Measurements from ENCODE around the gene GMDS. TPM values are rescaled to one million over a fixed set of nuclear protein-coding genes. Genes with fewer than 3 reads are reported as not detected.

The GMDS gene
- total RNA-seq, 4 donors from 2014 or later: 8.7 to 23.1 (median 18.4) TPM

GRCh38 chr6:1817033-1817761 lies 428.2 kb downstream of the GMDS start:
- H3K4me3 ChIP-seq (ENCODE audit: low read depth, poor library complexity, severe bottlenecking): no peak overlapping the region
- intact Hi-C loops (cut with DNase I; ENCODE audit: low total_unique reads): no loop called here
- TF ChIP-seq POLR2A (IDR thresholded peaks at IDR 0.05) (no peak), CTCF (IDR thresholded peaks at IDR 0.05) (no peak)
- DNase-seq (ENCODE audit: low spot score in 2 of 2): no peak
- 65% methylated on average over 4 of the region's 4 CpGs for WGBS, 2 donors

DNA sequence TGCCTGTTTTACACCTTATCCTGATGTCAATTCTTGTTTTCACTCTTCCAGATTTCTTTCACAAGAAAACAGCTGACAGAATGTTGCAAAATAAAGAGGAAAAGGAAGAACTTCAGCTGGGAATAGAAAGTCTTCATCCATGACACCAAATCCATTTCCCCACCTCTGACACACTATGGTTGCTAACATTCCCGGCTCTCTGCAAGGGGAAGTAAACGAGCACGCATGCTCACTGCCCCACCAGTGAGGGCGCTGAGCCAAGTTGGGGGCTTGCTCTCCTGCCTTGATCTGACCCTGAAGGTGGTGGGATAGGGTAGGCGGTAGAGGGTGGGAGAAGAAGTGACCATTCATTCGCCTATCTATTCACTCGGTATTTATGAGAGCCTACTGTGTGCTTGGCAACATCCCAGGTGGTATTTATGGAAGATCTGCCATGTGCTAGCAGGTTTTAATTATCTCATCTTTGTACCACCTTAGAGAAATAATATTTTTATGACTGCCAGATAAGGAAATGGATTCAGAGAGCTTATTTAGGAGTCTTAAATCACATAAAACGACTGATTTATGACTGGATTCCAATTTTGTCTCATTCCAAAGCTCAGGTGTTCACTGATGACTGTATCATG lies 429.5 kb downstream of the GMDS start:
- WGBS, 2 donors: 89 to 90% methylated on average over 8 of the region's 8 CpGs
- TF ChIP-seq CTCF (IDR thresholded peaks at IDR 0.05) (no peak), POLR2A (IDR thresholded peaks at IDR 0.05) (no peak)
- no peak overlapping the region for H3K4me3 ChIP-seq (ENCODE audit: low read depth, poor library complexity, severe bottlenecking)
- intact Hi-C loops (cut with DNase I; ENCODE audit: low total_unique reads): no loop called here
- DNase-seq (ENCODE audit: low spot score in 2 of 2): no peak

DNA sequence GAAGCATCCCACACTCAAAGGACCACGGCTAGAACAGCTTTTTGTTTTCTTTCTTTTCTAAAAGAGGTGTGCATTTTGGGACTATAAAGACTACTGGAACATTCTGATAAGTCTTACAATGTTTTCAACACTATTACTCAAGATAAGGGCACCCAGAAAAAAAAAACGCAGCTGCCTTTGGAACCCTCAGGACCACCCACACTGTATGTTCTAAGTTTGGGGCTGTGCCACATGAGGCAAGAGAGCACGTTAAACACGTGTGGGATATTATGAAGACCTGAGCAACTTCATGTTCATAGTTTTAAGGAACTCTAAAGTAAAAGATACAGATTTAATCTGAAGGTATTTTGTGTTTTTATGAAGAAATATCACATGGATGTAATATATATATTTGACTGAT lies 431.1 kb downstream of the GMDS start:
- intact Hi-C loops (cut with DNase I; ENCODE audit: low total_unique reads): no loop called here
- 56 to 68% methylated on average over 4 of the region's 4 CpGs for WGBS, 2 donors
- H3K4me3 ChIP-seq (ENCODE audit: low read depth, poor library complexity, severe bottlenecking): no peak overlapping the region
- DNase-seq (ENCODE audit: low spot score in 2 of 2): no peak
- TF ChIP-seq CTCF (IDR thresholded peaks at IDR 0.05): no peak
- TF ChIP-seq POLR2A (IDR thresholded peaks at IDR 0.05): no peak

GRCh38 chr6:1812487-1812886 lies 432.9 kb downstream of the GMDS start:
- TF ChIP-seq POLR2A (IDR thresholded peaks at IDR 0.05) (no peak), CTCF (IDR thresholded peaks at IDR 0.05) (no peak)
- intact Hi-C loops (cut with DNase I; ENCODE audit: low total_unique reads): no loop called here
- 78 to 90% methylated on average over 2 of the region's 2 CpGs for WGBS, 2 donors
- no peak overlapping the region for H3K4me3 ChIP-seq (ENCODE audit: low read depth, poor library complexity, severe bottlenecking)
- no peak for DNase-seq (ENCODE audit: low spot score in 2 of 2)

DNA sequence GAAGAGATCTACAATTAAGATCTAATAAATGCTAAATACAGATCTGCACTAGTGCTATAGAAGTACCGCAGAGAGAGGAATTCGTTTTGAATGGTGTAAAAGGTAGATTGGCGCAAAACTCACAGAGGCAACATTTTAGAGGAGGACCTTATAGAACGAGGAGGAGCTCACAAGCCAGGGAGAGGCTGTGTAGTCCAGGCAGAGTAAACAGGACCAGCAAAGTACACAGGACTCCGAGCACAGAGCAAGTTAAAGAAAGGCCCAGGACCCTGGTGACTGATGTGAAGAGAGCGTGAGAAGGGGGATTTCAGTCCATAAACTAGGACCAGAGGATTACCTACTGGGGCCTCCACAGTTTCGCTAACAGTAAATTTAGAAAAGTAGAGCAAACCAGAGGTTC lies 433.4 kb downstream of the GMDS start:
- intact Hi-C loops (cut with DNase I; ENCODE audit: low total_unique reads): no loop called here
- WGBS, 2 donors: 94 to 96% methylated on average over 7 of the region's 7 CpGs
- TF ChIP-seq POLR2A (IDR thresholded peaks at IDR 0.05): no peak
- no peak for TF ChIP-seq CTCF (IDR thresholded peaks at IDR 0.05)
- no peak overlapping the region for H3K4me3 ChIP-seq (ENCODE audit: low read depth, poor library complexity, severe bottlenecking)
- no peak for DNase-seq (ENCODE audit: low spot score in 2 of 2)
